ENCODE results near the gene RAPGEF2. TPM values are rescaled to one million over a fixed set of nuclear protein-coding genes. Genes with fewer than 3 reads are reported as not detected.

RAPGEF2 gene
- total and polyA plus RNA-seq, 2 of the 8 experiments (the other 6 are each of a cell fraction or from before 2014, with no cell fraction given): 24.4 to 48.6 TPM

- Histone ChIP-seq H3K14ac (ENCODE audit: insufficient read length) (no peak overlapping the region), H4K8ac (ENCODE audit: extremely low read depth, insufficient read depth, low read length) (no peak overlapping the region), H3K4ac (replicated peaks; ENCODE audit: insufficient read length, low read depth, low read length) (no peak overlapping the region), H2BK20ac (ENCODE audit: low read length) (no peak overlapping the region), H3K27me3 (replicated peaks in 1 of 4; ENCODE audit: control insufficient read depth in 3 of 4, extremely low read depth in 1 of 4, insufficient read depth in 3 of 4, low read length in 3 of 4) (no peaks in the 10 kb centered on the region), H3K36me3 (ENCODE audit: control insufficient read depth in 2 of 4, insufficient read depth in 4 of 4, low read length in 3 of 4) (no peaks in the 10 kb centered on the region), H2BK120ac (replicated peaks; ENCODE audit: low read depth, low read length) (no peak overlapping the region), H3K9me3 (ENCODE audit: insufficient read depth in 2 of 2, low read depth in 1 of 2, low read length in 1 of 2) (no peaks in the 10 kb centered on the region), H3K4me2 (ENCODE audit: insufficient read depth in 1 of 2, low read depth in 2 of 2, low read length in 2 of 2) (no peak overlapping the region), H3K23me2 (ENCODE audit: low read depth, low read length) (no peaks in the 10 kb centered on the region), H2AFZ (ENCODE audit: low read length) (no peak overlapping the region), H3K27ac (ENCODE audit: low read depth, low read length) (no peak overlapping the region), H3K23ac (ENCODE audit: insufficient read length) (no peak overlapping the region), H3K4me1 (replicated peaks in 1 of 4; ENCODE audit: control insufficient read depth in 3 of 4, insufficient read depth in 4 of 4, low read length in 3 of 4) (no peaks in the 10 kb centered on the region; a peak in 1 of 7 replicates), H2BK5ac (ENCODE audit: low read depth, low read length) (no peak overlapping the region), H3K18ac (ENCODE audit: extremely low read depth, low read length) (no peak overlapping the region), H3K56ac (replicated peaks; ENCODE audit: insufficient read length, low read depth, low read length) (no peak overlapping the region), H4K5ac (ENCODE audit: insufficient read length, low read depth, low read length) (no peak overlapping the region), H4K91ac (replicated peaks; ENCODE audit: insufficient read length, low read length) (no peak overlapping the region), H3K9ac (replicated peaks in 1 of 4; ENCODE audit: extremely low read depth in 1 of 4, low read depth in 3 of 4, low read length in 3 of 4) (no peak overlapping the region), H3K4me3 (ENCODE audit: extremely low read depth in 1 of 4, insufficient read depth in 2 of 4, low read depth in 3 of 4, low read length in 4 of 4) (no peak overlapping the region), H3K79me2 (ENCODE audit: control insufficient read depth in 1 of 2, insufficient read depth in 2 of 2, low read length in 2 of 2) (no peaks in the 10 kb centered on the region), H4K20me1 (replicated peaks in 1 of 2; ENCODE audit: control insufficient read depth in 1 of 2, insufficient read depth in 2 of 2, low read length in 2 of 2) (no peaks in the 10 kb centered on the region), H2BK15ac (ENCODE audit: low read length) (no peak overlapping the region), H2AK5ac (ENCODE audit: low read depth, low read length) (no peak overlapping the region), H3K79me1 (ENCODE audit: low read depth, low read length) (no peaks in the 10 kb centered on the region), H2BK12ac (ENCODE audit: low read depth, low read length) (no peak overlapping the region)
- ChIA-PET CTCF (ENCODE audit: partially characterized antibody) (no interaction called here), POLR2A (ENCODE audit: partially characterized antibody) (no interaction called here)
- DNase-seq (ENCODE audit: low read depth in 1 of 2, low spot score in 2 of 2) (no peak), FAIRE-seq (no peak)
- no peak for TF ChIP-seq RNF2 (IDR thresholded peaks at IDR 0.05; ENCODE audit: borderline replicate concordance, low read depth, low read length, missing control alignments, poor library complexity, severe bottlenecking)
- WGBS, 2 experiments (ENCODE audit: extremely low coverage in 1 of 2, insufficient coverage in 1 of 2, insufficient read length in 1 of 2, insufficient replicate concordance in 2 of 2, low coverage in 1 of 2, low lambda C conversion rate in 2 of 2, missing lambda C conversion rate in 1 of 2): 86% methylated on average over 9 of the region's 9 CpGs; no CpG with 5 or more reads in 1 of the 2 experiments
These were observed 171.0 kb downstream of the RAPGEF2 start for GRCh38 chr4:159273841-159274240.

Data from H1 (cell line).